ENCODE results near the gene RGS6.

DNA sequence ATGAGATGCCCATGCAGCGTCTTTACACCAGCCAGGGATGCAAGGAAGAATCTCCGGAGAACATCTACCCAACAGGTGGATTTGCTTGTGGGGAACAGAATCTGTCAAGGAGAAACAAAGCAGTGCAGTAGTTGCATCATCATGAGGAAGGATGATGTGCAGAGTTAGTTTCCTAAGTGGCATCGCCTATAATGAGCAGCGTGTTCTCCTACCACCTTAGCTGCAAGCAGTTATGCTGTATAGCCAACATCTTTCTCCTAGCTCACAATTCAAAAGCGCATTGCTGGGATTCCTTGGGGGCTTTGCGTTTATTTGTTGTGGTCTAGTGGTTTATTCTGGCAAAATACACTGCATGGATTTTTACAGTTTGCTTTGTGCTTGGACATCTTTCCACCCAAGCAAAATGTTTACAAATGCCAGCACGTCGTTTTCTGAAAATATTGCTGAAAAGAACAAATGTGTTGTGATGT, 233.0 kb downstream of the RGS6 start:
- no peak for TF ChIP-seq POLR2A (IDR thresholded peaks at IDR 0.05)
- TF ChIP-seq, protein P1, sequence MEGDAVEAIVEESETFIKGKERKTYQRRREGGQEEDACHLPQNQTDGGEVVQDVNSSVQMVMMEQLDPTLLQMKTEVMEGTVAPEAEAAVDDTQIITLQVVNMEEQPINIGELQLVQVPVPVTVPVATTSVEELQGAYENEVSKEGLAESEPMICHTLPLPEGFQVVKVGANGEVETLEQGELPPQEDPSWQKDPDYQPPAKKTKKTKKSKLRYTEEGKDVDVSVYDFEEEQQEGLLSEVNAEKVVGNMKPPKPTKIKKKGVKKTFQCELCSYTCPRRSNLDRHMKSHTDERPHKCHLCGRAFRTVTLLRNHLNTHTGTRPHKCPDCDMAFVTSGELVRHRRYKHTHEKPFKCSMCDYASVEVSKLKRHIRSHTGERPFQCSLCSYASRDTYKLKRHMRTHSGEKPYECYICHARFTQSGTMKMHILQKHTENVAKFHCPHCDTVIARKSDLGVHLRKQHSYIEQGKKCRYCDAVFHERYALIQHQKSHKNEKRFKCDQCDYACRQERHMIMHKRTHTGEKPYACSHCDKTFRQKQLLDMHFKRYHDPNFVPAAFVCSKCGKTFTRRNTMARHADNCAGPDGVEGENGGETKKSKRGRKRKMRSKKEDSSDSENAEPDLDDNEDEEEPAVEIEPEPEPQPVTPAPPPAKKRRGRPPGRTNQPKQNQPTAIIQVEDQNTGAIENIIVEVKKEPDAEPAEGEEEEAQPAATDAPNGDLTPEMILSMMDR (IDR thresholded peaks at IDR 0.05 in 4 of 5, conservative IDR thresholded peaks at IDR 0.05 in 1 of 5), result no peak

All from gastrocnemius medialis (tissue), 4 donors.